AG04450 (cell line): Measurements from ENCODE around the gene TLDC2. TPM values are rescaled to one million over a fixed set of nuclear protein-coding genes. Genes with fewer than 3 reads are reported as not detected.

Experiments used
- CTCF ChIA-PET: fragments of 300-600, 350-600 bp; formaldehyde crosslinking; extraction: SDS; loops from one replicate; lab custom pipeline; 2022; ENCODE audit warnings: antibody characterized with exemption, inconsistent platforms; lab: Charles Lee
- POLR2A ChIA-PET: fragments of 350-600 bp; formaldehyde crosslinking; extraction: SDS; loops from one replicate; lab custom pipeline; 2021; ENCODE audit warnings: antibody characterized with exemption, inconsistent platforms; lab: Yijun Ruan, JAX
- DNase-seq: peaks from one replicate; pipeline ENCODE4 v3.0.0-alpha.2; 2011; ENCODE audit warnings: low read depth, low spot score
- H3K27ac ChIP-seq: one replicate; pipeline ENCODE4 v1.5.1; 2012; ENCODE audit warnings: low read depth, low read length, control low read depth
- H3K27me3 ChIP-seq: one replicate; pipeline ENCODE4 v1.6.0; 2012; ENCODE audit warnings: low read length; ENCODE audit not compliant: control insufficient read depth, insufficient read depth
- H3K4me3 ChIP-seq: 2 replicates; pipeline ENCODE4 v1.5.1; 2011; ENCODE audit warnings: mild to moderate bottlenecking, low read depth, low read length, control low read depth
- H3K9me3 ChIP-seq: 2 replicates; pipeline ENCODE4 v1.5.1; 2012; ENCODE audit warnings: low read length; ENCODE audit not compliant: control insufficient read depth, insufficient read depth
- CTCF ChIP-seq: IDR thresholded peaks from 2 replicates; pipeline ENCODE4 v1.5.1; 2011; ENCODE audit warnings: low read depth, low read length, control low read depth, inconsistent platforms
- polyA plus RNA-seq: library from polyadenylated mRNA; depleted of rRNA; stranded (reverse); fragments of >200 nt; gene quantifications from 2 replicates; pipeline ENCODE4 v1.2.3, GENCODE V29; 2011

Gene TLDC2
- polyA plus RNA-seq, 1 experiment = 0.57 TPM

DNA sequence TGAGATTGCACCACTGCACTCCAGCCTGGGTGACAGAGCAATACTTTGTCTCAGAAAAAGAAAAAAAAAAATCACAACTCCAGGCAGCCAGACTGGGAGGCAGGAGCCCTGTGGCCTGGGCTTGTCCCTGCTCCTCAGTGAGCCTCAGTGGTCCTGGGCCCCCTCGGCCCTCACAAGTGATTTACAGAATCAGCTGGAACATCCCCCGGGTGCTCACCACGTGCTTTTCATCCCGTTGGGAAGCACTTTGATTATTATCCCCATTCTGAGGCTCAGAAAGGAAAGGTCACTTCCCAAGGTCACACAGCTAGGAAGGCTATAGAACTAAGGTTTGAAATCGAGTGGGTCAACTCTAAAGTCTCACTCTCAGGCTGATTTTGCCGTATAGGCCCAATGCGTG is 43.1 kb upstream of the TLDC2 start:
- no peak overlapping the region for H3K4me3 ChIP-seq
- ChIA-PET CTCF (interaction anchor here (1.6 to 2.2 kb wide), 2 partner anchors 24 to 59 kb away, joined by 3 to 12 read pairs; partner anchors contain the start of gene DSN1), POLR2A (interaction anchor here (0.6 to 1.7 kb wide), 6 partner anchors 10 to 584 kb away, joined by 4 to 7 read pairs (median 4); partner anchors contain the start of gene DSN1)
- no peak for DNase-seq
- no peak for TF ChIP-seq CTCF
- peak overlapping the region; percentile 90 for H3K27ac ChIP-seq
- H3K27me3 ChIP-seq = no peaks in the 10 kb centered on the region
- H3K9me3 ChIP-seq = no peaks in the 10 kb centered on the region

DNA sequence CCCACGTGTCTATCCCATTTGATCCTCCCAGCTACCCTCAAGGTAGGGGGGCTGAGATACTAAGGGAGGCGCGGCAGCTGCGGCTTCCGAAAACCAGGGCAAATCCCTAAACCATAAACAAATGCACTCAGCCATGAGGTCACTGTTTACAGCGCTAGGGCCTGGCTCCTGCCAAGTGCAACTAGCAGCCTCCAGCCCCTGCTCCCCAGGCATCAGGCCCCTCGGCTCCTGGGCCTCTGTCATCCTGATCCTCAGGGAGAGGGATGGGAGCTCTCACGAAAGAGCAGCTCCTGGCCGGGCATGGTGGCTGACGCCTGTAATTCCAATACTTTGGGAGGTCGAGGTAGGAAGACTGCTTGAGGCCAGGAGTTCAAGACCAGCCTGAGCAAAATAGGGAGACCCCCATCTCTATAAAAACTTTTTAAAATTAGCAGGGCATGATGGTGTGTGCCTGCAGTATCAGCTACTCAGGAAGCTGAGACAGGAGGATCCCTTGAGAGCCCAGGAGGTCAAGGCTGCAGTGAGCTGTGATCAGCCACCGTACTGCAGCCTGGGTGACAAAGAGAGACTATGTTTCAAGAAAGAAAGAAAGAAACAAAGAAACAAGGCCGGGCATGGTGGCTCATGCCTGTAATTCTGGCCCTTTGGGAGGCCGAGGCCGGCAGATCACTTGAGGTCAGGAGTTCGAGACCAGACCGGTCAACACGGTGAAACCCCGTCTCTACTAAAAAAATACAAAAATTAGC is 42.5 kb upstream of the TLDC2 start:
- peak; percentile 82 for DNase-seq
- Histone ChIP-seq H3K4me3 (no peak overlapping the region), H3K27ac (peak overlapping the region; percentile 90), H3K27me3 (no peaks in the 10 kb centered on the region), H3K9me3 (no peaks in the 10 kb centered on the region)
- CTCF ChIA-PET = interaction anchor here (0.5 to 2.2 kb wide), 3 partner anchors 12 to 60 kb away, joined by 3 to 12 read pairs (median 4); partner anchors contain the start of gene DSN1
- POLR2A ChIA-PET = interaction anchor here (0.5 to 1.7 kb wide), 9 partner anchors 10 to 796 kb away, joined by 3 to 11 read pairs (median 4); partner anchors contain the start of gene DSN1
- no peak for TF ChIP-seq CTCF

DNA sequence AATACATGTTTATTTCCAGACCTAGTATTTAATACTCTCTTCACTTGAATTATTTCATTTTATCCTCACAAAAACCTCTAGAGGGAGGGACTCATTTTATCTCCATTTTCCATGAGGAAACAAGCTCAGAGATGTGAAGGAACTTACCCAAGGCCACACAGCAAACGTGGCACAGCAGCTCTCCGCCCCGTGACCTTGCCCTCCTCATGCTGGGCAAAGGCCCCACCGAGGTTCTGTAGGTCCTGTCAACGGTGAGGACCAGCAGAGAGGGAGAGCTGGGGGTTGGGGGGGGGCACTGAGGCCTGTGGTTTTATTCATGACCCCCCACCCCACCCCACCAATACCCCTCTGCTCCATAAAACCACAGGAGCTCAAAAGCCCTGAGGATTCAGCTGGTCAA is 40.9 kb upstream of the TLDC2 start:
- DNase-seq = no peak
- CTCF ChIA-PET = interaction anchor here (0.9 to 2.1 kb wide), 5 partner anchors 12 to 80 kb away, joined by 3 to 15 read pairs (median 7); partner anchors contain the start of gene DSN1
- Histone ChIP-seq H3K27me3 (no peaks in the 10 kb centered on the region), H3K27ac (peak overlapping the region; percentile 83), H3K9me3 (no peaks in the 10 kb centered on the region), H3K4me3 (no peak overlapping the region)
- POLR2A ChIA-PET = interaction anchor here (1.0 to 1.7 kb wide), 4 partner anchors 13 to 61 kb away, joined by 4 to 11 read pairs (median 6); partner anchors contain the start of gene DSN1
- TF ChIP-seq CTCF = no peak

GRCh38 chr20:36835453-36836198 is 40.3 kb upstream of the TLDC2 start:
- POLR2A ChIA-PET = interaction anchor here (0.6 to 1.7 kb wide), 10 partner anchors 8 to 1138 kb away, joined by 3 to 11 read pairs (median 4); partner anchors contain the start of gene DSN1
- peak; percentile 90 for DNase-seq
- H3K4me3 ChIP-seq = no peak overlapping the region
- H3K9me3 ChIP-seq = no peaks in the 10 kb centered on the region
- no peaks in the 10 kb centered on the region for H3K27me3 ChIP-seq
- H3K27ac ChIP-seq = peak overlapping the region; percentile 83
- CTCF ChIA-PET = interaction anchor here (0.6 to 2.1 kb wide), 9 partner anchors 11 to 597 kb away, joined by 3 to 15 read pairs (median 7); partner anchors contain the start of gene DSN1
- TF ChIP-seq CTCF = no peak
